Measurements from ENCODE around the gene PGA3. TPM values are rescaled to one million over a fixed set of nuclear protein-coding genes. Genes with fewer than 3 reads are reported as not detected.
"Not testable (repeated sequence)": the region's sequence is repeated elsewhere in the genome, so short reads cannot be mapped to it uniquely, and the experiment has no call there.

PGA3 gene
- polyA plus RNA-seq, 3 donors from 2014 or later = not detected

GRCh38 chr11:61163714-61164605 is 39.4 kb upstream of the PGA3 start:
- peak overlapping the region in 1 of 5 donors; percentile 21 for H3K4me3 Mint-ChIP-seq
- no peaks in the 10 kb centered on the region for H3K9me3 Mint-ChIP-seq
- peak overlapping the region in 5 of 6 donors; percentile 27 to 73 (median 56) for H3K27ac Mint-ChIP-seq
- no peak for DNase-seq
- peaks cover 16 to 21% (median 21%) of the 10 kb centered on the region in 3 donors for H3K27me3 Mint-ChIP-seq (ENCODE audit: low read depth in 3 of 3)
- peaks cover 30 to 36% of the 10 kb centered on the region in 2 donors for H3K4me1 Mint-ChIP-seq
- no peaks in the 10 kb centered on the region for H3K36me3 Mint-ChIP-seq

- Mint-ChIP-seq H3K36me3 (no peaks in the 10 kb centered on the region), H3K27ac (peak overlapping the region in 3 of 6 donors; percentile 54 to 73 (median 56)), H3K9me3 (no peaks in the 10 kb centered on the region), H3K4me3 (peak overlapping the region in 2 of 5 donors; percentile 7 to 21), H3K27me3 (ENCODE audit: low read depth in 3 of 3) (peaks cover 16 to 21% (median 19%) of the 10 kb centered on the region in 3 donors), H3K4me1 (peaks cover 30 to 36% of the 10 kb centered on the region in 2 donors)
- no peak for DNase-seq
Observed at GRCh38 chr11:61164606-61165424, 38.5 kb upstream of the PGA3 start.

DNA sequence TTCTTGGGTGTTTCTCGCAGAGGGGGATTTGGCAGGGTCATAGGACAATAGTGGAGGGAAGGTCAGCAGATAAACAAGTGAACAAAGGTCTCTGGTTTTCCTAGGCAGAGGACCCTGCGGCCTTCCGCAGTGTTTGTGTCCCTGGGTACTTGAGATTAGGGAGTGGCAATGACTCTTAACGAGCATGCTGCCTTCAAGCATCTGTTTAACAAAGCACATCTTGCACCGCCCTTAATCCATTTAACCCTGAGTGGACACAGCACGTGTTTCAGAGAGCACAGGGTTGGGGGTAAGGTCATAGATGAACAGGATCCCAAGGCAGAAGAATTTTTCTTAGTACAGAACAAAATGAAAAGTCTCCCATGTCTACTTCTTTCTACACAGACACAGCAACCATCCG is 37.5 kb upstream of the PGA3 start:
- not testable (repeated sequence) for H3K9me3 Mint-ChIP-seq, DNase-seq, H3K4me3 Mint-ChIP-seq, H3K36me3 Mint-ChIP-seq
- peaks cover 12 to 15% (median 12%) of the 10 kb centered on the region in 3 donors for H3K27me3 Mint-ChIP-seq (ENCODE audit: low read depth in 3 of 3)
- H3K27ac Mint-ChIP-seq = peak overlapping the region in 1 of 6 donors; percentile 73
- peaks cover 22 to 26% of the 10 kb centered on the region in 2 donors for H3K4me1 Mint-ChIP-seq

- not testable (repeated sequence) for H3K27ac Mint-ChIP-seq, H3K4me3 Mint-ChIP-seq, DNase-seq, H3K36me3 Mint-ChIP-seq, H3K9me3 Mint-ChIP-seq
- Mint-ChIP-seq H3K4me1 (peaks cover 21 to 23% of the 10 kb centered on the region in 2 donors), H3K27me3 (ENCODE audit: low read depth in 3 of 3) (peaks cover 8 to 12% (median 8%) of the 10 kb centered on the region in 3 donors)
Observed at GRCh38 chr11:61166331-61166730, 37.0 kb upstream of the PGA3 start.

DNA sequence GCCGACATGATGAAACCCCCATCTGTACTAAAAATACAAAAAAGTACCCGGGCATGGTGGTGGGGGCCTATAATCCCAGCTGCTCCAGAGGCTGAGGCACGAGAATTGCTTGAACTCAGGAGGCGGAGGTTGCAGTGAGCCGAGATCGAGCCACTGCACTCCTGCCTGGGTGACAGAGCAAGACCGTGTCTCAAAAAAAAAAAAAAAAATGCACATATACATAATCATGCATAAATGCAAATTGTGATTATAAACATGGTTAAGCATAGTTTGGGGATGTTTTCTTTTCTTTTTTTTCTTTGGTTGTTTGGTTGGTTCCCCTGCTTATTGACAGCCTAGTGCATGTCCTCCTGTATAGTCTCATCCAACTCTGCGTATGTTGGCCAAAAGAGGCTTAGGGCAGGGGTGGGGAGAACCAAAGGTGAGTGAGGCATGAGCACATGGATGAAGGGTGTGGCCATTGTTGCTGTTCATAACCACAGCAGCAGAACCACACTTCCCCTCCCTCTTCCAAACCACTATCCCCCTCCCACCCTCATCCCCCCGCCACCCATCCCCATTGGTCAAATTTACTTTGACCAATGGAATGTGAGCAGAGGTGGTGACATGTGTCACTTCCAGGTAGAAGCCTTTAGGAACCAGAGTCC is 35.1 kb upstream of the PGA3 start:
- Mint-ChIP-seq H3K9me3 (no peaks in the 10 kb centered on the region), H3K4me1 (peaks cover 10 to 17% of the 10 kb centered on the region in 2 donors), H3K4me3 (no peak overlapping the region), H3K36me3 (no peaks in the 10 kb centered on the region), H3K27ac (no peak overlapping the region), H3K27me3 (ENCODE audit: low read depth in 3 of 3) (peaks cover 4 to 5% (median 5%) of the 10 kb centered on the region in 3 donors)
- DNase-seq = no peak

DNA sequence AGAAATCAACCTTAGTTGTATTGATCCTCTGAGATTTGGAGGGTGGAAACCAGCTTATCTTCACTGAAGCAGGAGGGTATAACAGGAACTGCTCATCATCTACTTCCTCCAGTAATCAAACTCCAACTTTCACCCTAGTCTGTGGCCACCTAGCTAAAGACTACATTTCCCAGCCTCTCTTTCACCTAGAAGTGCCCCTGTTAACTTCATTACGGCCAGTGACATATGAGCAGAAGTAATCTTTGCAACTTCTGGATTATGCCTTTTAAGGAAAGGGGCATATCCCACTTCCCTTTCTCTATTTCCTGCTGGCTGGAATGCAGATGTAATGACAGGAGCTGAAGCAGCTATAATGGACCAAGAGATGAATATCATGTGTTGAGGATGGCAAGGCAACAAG is 34.5 kb upstream of the PGA3 start:
- no peak for DNase-seq
- Mint-ChIP-seq H3K27ac (no peak overlapping the region), H3K36me3 (no peaks in the 10 kb centered on the region), H3K4me3 (no peak overlapping the region), H3K4me1 (peaks cover 9 to 17% of the 10 kb centered on the region in 2 donors), H3K27me3 (ENCODE audit: low read depth in 3 of 3) (peaks cover 3 to 7% (median 4%) of the 10 kb centered on the region in 3 donors), H3K9me3 (no peaks in the 10 kb centered on the region)

- no peak for DNase-seq
- Mint-ChIP-seq H3K4me1 (peaks cover 3 to 11% of the 10 kb centered on the region in 2 donors), H3K36me3 (no peaks in the 10 kb centered on the region), H3K27me3 (ENCODE audit: low read depth in 3 of 3) (peaks cover 0 to 9% (median 4%) of the 10 kb centered on the region in 3 donors), H3K9me3 (no peaks in the 10 kb centered on the region), H3K4me3 (no peak overlapping the region), H3K27ac (no peak overlapping the region)
Observed at GRCh38 chr11:61170566-61170965, 32.7 kb upstream of the PGA3 start.

GRCh38 chr11:61171907-61172306 is 31.4 kb upstream of the PGA3 start:
- DNase-seq = no peak
- no peak overlapping the region for H3K4me3 Mint-ChIP-seq
- H3K4me1 Mint-ChIP-seq = peaks cover 3 to 11% of the 10 kb centered on the region in 2 donors
- H3K36me3 Mint-ChIP-seq = no peaks in the 10 kb centered on the region
- H3K27me3 Mint-ChIP-seq (ENCODE audit: low read depth in 3 of 3) = peaks cover 3 to 11% (median 4%) of the 10 kb centered on the region in 3 donors
- no peaks in the 10 kb centered on the region for H3K9me3 Mint-ChIP-seq
- H3K27ac Mint-ChIP-seq = peak overlapping the region in 1 of 6 donors; percentile 37

DNA sequence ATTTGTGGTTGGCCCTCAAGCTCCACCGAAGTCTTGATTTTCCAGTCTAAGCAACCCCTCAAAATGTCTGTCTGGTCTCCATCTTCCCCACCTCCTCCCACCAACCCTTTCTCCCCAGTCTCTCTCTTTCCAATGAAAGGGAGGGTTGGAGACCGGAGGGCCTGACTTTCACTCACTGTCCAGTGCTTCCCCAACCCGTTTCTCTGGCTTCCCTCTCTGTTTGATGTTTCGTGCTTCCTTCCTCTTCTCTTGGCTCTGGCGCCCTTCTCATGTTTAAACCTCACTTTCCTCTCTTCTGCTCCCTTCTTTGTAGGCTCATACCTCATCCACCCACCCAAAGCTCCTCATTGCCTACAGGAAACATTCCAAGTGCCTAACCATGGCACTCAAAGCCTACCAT is 31.0 kb upstream of the PGA3 start:
- Mint-ChIP-seq H3K36me3 (no peaks in the 10 kb centered on the region), H3K9me3 (no peaks in the 10 kb centered on the region), H3K4me1 (peaks cover 3 to 11% of the 10 kb centered on the region in 2 donors), H3K4me3 (no peak overlapping the region), H3K27ac (peak overlapping the region in 1 of 6 donors; percentile 20), H3K27me3 (ENCODE audit: low read depth in 3 of 3) (peaks cover 3 to 11% (median 4%) of the 10 kb centered on the region in 3 donors)
- no peak for DNase-seq

DNA sequence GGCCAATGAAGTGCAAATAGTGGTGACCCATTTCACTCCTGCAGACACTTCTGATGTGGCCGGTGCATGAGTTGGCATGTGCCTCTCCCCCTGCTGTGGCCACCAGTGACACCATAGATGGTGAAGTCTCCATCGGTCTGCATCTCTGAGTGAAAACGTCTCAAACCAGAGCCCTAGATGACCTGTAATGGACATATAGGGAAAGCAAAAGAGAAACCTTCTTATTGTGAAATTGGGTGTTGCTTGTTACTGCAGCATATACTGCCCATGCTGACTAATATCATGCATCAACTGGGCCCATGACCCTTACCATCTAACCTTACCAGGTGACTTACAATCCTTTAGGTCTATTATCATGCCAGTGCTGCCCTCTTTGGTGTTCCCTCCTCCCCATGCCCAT is 30.4 kb upstream of the PGA3 start:
- no peak overlapping the region for H3K4me3 Mint-ChIP-seq
- peaks cover 2 to 11% (median 3%) of the 10 kb centered on the region in 3 donors for H3K27me3 Mint-ChIP-seq (ENCODE audit: low read depth in 3 of 3)
- no peak for DNase-seq
- no peaks in the 10 kb centered on the region for H3K9me3 Mint-ChIP-seq
- H3K27ac Mint-ChIP-seq = no peak overlapping the region
- no peaks in the 10 kb centered on the region for H3K36me3 Mint-ChIP-seq
- peaks cover 3 to 11% of the 10 kb centered on the region in 2 donors for H3K4me1 Mint-ChIP-seq

- H3K27me3 Mint-ChIP-seq (ENCODE audit: low read depth in 3 of 3) = peaks cover 2 to 11% (median 3%) of the 10 kb centered on the region in 3 donors
- no peaks in the 10 kb centered on the region for H3K9me3 Mint-ChIP-seq
- H3K27ac Mint-ChIP-seq = no peak overlapping the region
- no peaks in the 10 kb centered on the region for H3K36me3 Mint-ChIP-seq
- no peak overlapping the region for H3K4me3 Mint-ChIP-seq
- no peak for DNase-seq
- H3K4me1 Mint-ChIP-seq = peaks cover 3 to 11% of the 10 kb centered on the region in 2 donors
Observed at GRCh38 chr11:61173456-61173855, 29.9 kb upstream of the PGA3 start.

DNA sequence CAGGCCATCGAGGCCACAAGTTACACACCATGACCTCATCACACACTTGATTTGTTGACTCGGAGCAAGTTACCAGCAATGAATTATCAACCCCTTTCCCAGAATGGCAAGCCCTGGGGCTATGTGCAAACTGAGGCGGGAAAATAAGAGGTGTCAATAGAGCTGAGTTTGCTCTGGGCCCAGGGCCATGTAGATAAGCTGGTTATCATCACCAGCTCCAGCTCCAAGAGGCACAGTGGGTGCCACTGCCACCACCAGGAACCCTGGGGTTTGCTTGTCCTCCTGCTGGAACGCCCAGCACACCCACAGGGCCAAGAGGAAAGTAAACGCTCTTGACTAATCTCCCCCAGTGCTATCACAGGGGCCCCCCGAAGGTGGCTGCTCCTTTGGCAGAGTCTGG is 29.0 kb upstream of the PGA3 start:
- Mint-ChIP-seq H3K9me3 (no peaks in the 10 kb centered on the region), H3K36me3 (no peaks in the 10 kb centered on the region)

DNA sequence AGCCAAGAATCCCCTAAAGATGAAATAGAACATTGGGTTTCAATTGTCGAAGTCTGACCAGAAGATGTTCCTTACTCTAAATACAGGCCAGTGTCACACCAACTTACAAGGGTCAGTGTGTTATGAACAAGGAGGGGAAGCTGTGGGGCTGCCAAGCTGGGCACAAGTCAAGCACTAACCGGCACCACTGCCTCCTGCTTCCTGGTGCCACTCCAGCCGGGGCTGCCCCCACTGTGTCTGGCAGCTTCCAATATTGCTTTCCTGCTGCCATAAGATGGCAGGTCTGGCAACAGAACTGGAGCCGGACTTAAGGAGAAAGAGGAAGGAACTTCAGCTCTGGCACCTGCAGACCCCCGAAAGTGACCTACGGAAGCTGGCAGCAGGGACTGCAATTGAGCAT is 28.4 kb upstream of the PGA3 start:
- no peaks in the 10 kb centered on the region for H3K9me3 Mint-ChIP-seq
- DNase-seq = no peak
- no peaks in the 10 kb centered on the region for H3K36me3 Mint-ChIP-seq
- H3K27ac Mint-ChIP-seq = no peak overlapping the region
- peaks cover 5 to 11% (median 5%) of the 10 kb centered on the region in 3 donors for H3K27me3 Mint-ChIP-seq (ENCODE audit: low read depth in 3 of 3)
- peaks cover 3 to 11% of the 10 kb centered on the region in 2 donors for H3K4me1 Mint-ChIP-seq
- no peak overlapping the region for H3K4me3 Mint-ChIP-seq

More for the DNA sequence above, 29.0 kb upstream of the PGA3 start:
- H3K27me3 Mint-ChIP-seq (ENCODE audit: low read depth in 3 of 3) = peaks cover 2 to 11% (median 3%) of the 10 kb centered on the region in 3 donors
- no peak overlapping the region for H3K27ac Mint-ChIP-seq
- DNase-seq = no peak
- H3K4me3 Mint-ChIP-seq = no peak overlapping the region
- H3K4me1 Mint-ChIP-seq = peaks cover 3 to 11% of the 10 kb centered on the region in 2 donors
